ENCODE data around the gene TMPRSS11A. TPM values are rescaled to one million over a fixed set of nuclear protein-coding genes. Genes with fewer than 3 reads are reported as not detected.

The TMPRSS11A gene
- total RNA-seq, 1 experiment from 2014 or later = not detected

DNA sequence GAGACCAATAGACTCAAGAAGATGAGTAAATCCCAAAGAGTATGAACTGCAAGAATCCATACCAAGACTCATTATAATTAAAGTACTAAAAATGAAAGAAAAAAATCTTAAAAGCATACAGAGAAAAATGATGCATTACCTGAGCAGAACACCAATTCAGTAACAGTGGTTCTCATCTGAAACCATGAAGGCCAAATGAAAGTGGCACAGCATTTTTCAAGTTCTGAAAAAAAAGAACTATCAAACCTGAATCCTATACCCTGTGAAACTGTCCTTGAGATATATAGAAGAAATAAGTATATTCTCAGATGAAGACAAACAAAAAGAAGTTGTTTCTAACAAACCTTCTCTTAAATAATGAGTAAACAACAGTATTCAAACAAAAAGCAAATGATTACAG is 39.6 kb upstream of the TMPRSS11A start:
- ChIA-PET POLR2A (no interaction called here), CTCF (no interaction called here)
- TF ChIP-seq TCF7L2 (IDR thresholded peaks at IDR 0.05; ENCODE audit: low read depth, low read length) (no peak), POLR2AphosphoS5 (IDR thresholded peaks at IDR 0.05; ENCODE audit: low read depth, low read length) (no peak), SIN3A (IDR thresholded peaks at IDR 0.05; ENCODE audit: borderline replicate concordance, insufficient read depth, low read depth, low read length) (no peak)
- TF ChIP-seq, protein P1, sequence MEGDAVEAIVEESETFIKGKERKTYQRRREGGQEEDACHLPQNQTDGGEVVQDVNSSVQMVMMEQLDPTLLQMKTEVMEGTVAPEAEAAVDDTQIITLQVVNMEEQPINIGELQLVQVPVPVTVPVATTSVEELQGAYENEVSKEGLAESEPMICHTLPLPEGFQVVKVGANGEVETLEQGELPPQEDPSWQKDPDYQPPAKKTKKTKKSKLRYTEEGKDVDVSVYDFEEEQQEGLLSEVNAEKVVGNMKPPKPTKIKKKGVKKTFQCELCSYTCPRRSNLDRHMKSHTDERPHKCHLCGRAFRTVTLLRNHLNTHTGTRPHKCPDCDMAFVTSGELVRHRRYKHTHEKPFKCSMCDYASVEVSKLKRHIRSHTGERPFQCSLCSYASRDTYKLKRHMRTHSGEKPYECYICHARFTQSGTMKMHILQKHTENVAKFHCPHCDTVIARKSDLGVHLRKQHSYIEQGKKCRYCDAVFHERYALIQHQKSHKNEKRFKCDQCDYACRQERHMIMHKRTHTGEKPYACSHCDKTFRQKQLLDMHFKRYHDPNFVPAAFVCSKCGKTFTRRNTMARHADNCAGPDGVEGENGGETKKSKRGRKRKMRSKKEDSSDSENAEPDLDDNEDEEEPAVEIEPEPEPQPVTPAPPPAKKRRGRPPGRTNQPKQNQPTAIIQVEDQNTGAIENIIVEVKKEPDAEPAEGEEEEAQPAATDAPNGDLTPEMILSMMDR (IDR thresholded peaks at IDR 0.05) = no peak
- TF ChIP-seq, protein P2, sequence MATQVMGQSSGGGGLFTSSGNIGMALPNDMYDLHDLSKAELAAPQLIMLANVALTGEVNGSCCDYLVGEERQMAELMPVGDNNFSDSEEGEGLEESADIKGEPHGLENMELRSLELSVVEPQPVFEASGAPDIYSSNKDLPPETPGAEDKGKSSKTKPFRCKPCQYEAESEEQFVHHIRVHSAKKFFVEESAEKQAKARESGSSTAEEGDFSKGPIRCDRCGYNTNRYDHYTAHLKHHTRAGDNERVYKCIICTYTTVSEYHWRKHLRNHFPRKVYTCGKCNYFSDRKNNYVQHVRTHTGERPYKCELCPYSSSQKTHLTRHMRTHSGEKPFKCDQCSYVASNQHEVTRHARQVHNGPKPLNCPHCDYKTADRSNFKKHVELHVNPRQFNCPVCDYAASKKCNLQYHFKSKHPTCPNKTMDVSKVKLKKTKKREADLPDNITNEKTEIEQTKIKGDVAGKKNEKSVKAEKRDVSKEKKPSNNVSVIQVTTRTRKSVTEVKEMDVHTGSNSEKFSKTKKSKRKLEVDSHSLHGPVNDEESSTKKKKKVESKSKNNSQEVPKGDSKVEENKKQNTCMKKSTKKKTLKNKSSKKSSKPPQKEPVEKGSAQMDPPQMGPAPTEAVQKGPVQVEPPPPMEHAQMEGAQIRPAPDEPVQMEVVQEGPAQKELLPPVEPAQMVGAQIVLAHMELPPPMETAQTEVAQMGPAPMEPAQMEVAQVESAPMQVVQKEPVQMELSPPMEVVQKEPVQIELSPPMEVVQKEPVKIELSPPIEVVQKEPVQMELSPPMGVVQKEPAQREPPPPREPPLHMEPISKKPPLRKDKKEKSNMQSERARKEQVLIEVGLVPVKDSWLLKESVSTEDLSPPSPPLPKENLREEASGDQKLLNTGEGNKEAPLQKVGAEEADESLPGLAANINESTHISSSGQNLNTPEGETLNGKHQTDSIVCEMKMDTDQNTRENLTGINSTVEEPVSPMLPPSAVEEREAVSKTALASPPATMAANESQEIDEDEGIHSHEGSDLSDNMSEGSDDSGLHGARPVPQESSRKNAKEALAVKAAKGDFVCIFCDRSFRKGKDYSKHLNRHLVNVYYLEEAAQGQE (IDR thresholded peaks at IDR 0.05; ENCODE audit: insufficient read depth in 1 of 2, low read depth in 2 of 2, low read length in 1 of 2) = no peak
- Histone ChIP-seq H3K9me3 (ENCODE audit: control insufficient read depth, insufficient read depth, low read depth, low read length) (no peaks in the 10 kb centered on the region), H3K27me3 (ENCODE audit: control insufficient read depth, insufficient read depth, low read length) (no peaks in the 10 kb centered on the region), H3K4me3 (ENCODE audit: low read depth in 2 of 2, low read length in 2 of 2) (no peak overlapping the region), H3K4me1 (ENCODE audit: control insufficient read depth, insufficient read depth, low read length) (no peaks in the 10 kb centered on the region), H3K27ac (ENCODE audit: low read length) (no peak overlapping the region), H3K36me3 (ENCODE audit: control insufficient read depth, insufficient read depth, low read length) (no peaks in the 10 kb centered on the region)
- ATAC-seq (no peak), DNase-seq (ENCODE audit: low read depth, low spot score) (no peak)
- in situ Hi-C loops (cut with HindIII; ENCODE audit: low pct_unique_long_range_greater_than_20kb, low sequenced_read_pairs) = no loop called here
- intact Hi-C loops (cut with micrococcal nuclease; ENCODE audit: unreplicated experiment) = no loop called here
- BruUV-seq (replicated peaks) = no TSS peak

DNA sequence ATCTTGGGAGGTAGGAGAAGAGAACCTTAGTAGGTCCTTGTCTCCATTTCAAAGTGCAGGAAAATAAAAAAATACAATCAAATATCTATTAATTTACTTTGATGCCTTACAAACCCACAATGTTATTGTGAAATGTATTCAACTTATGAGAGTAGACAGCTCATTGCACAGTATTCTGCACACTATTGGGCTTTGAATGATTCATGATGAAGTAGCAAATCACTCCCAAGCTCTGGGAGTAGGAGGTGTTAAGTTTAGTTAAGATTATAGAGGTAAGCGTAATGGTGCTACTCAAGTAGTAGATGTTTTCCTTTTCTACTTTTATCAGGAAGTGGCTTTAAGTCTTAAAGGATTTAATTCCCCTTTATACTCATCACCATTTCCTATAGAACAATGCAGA is 32.8 kb upstream of the TMPRSS11A start:
- BruUV-seq (replicated peaks) = no TSS peak
- DNase-seq (ENCODE audit: low read depth, low spot score) (no peak), ATAC-seq (no peak)
- intact Hi-C loops (cut with micrococcal nuclease; ENCODE audit: unreplicated experiment) = no loop called here
- ChIA-PET POLR2A (no interaction called here), CTCF (no interaction called here)
- no peak overlapping the region for H3K4me3 ChIP-seq (ENCODE audit: low read depth in 2 of 2, low read length in 2 of 2)
- TF ChIP-seq, protein P2 (IDR thresholded peaks at IDR 0.05; ENCODE audit: insufficient read depth in 1 of 2, low read depth in 2 of 2, low read length in 1 of 2) = no peak
- TF ChIP-seq SIN3A (IDR thresholded peaks at IDR 0.05; ENCODE audit: borderline replicate concordance, insufficient read depth, low read depth, low read length) (no peak), TCF7L2 (IDR thresholded peaks at IDR 0.05; ENCODE audit: low read depth, low read length) (no peak), POLR2AphosphoS5 (IDR thresholded peaks at IDR 0.05; ENCODE audit: low read depth, low read length) (no peak)
- TF ChIP-seq, protein P1 (IDR thresholded peaks at IDR 0.05) = no peak
- no peaks in the 10 kb centered on the region; the same call in 1 of the 2 replicates for H3K27me3 ChIP-seq (ENCODE audit: control insufficient read depth, insufficient read depth, low read length)
- H3K4me1 ChIP-seq (ENCODE audit: control insufficient read depth, insufficient read depth, low read length) = no peaks in the 10 kb centered on the region
- H3K9me3 ChIP-seq (ENCODE audit: control insufficient read depth, insufficient read depth, low read depth, low read length) = no peaks in the 10 kb centered on the region
- H3K36me3 ChIP-seq (ENCODE audit: control insufficient read depth, insufficient read depth, low read length) = no peaks in the 10 kb centered on the region
- H3K27ac ChIP-seq (ENCODE audit: low read length) = no peak overlapping the region
- in situ Hi-C loops (cut with HindIII; ENCODE audit: low pct_unique_long_range_greater_than_20kb, low sequenced_read_pairs) = no loop called here
